HT1080 (cell line): ENCODE results near the gene RTN4RL1. TPM values are rescaled to one million over a fixed set of nuclear protein-coding genes. Genes with fewer than 3 reads are reported as not detected.

Source experiments
- DNase-seq: peaks from one replicate; pipeline ENCODE4 v3.0.0-alpha.2; 2015; ENCODE audit warnings: low read depth
- total RNA-seq: library from RNA; depleted of rRNA; stranded (reverse); fragments of >200 nt; shearing (Covaris generic); gene quantifications from 2 replicates; pipeline ENCODE4 v1.2.3, GENCODE V29; 2014

The RTN4RL1 gene
- total RNA-seq, 1 experiment from 2014 or later, result 5.6 TPM

GRCh38 chr17:2059547-2060384 lies 34.6 kb upstream of the RTN4RL1 start:
- no peak for DNase-seq

- DNase-seq, result no peak
These were observed 33.7 kb upstream of the RTN4RL1 start for GRCh38 chr17:2058586-2059546.

DNA sequence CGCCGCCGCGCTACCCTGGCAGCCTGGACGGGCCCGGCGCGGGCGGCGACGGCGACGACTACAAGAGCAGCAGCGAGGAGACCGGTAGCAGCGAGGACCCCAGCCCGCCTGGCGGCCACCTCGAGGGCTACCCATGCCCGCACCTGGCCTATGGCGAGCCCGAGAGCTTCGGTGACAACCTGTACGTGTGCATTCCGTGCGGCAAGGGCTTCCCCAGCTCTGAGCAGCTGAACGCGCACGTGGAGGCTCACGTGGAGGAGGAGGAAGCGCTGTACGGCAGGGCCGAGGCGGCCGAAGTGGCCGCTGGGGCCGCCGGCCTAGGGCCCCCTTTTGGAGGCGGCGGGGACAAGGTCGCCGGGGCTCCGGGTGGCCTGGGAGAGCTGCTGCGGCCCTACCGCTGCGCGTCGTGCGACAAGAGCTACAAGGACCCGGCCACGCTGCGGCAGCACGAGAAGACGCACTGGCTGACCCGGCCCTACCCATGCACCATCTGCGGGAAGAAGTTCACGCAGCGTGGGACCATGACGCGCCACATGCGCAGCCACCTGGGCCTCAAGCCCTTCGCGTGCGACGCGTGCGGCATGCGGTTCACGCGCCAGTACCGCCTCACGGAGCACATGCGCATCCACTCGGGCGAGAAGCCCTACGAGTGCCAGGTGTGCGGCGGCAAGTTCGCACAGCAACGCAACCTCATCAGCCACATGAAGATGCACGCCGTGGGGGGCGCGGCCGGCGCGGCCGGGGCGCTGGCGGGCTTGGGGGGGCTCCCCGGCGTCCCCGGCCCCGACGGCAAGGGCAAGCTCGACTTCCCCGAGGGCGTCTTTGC lies 32.8 kb upstream of the RTN4RL1 start:
- DNase-seq, result no peak

DNA sequence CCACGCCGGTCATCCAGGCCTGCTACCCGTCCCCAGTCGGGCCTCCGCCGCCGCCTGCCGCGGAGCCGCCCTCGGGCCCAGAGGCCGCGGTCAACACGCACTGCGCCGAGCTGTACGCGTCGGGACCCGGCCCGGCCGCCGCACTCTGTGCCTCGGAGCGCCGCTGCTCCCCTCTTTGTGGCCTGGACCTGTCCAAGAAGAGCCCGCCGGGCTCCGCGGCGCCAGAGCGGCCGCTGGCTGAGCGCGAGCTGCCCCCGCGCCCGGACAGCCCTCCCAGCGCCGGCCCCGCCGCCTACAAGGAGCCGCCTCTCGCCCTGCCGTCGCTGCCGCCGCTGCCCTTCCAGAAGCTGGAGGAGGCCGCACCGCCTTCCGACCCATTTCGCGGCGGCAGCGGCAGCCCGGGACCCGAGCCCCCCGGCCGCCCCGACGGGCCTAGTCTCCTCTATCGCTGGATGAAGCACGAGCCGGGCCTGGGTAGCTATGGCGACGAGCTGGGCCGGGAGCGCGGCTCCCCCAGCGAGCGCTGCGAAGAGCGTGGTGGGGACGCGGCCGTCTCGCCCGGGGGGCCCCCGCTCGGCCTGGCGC lies 32.1 kb upstream of the RTN4RL1 start:
- DNase-seq, result no peak

GRCh38 chr17:2056206-2057174 lies 31.4 kb upstream of the RTN4RL1 start:
- DNase-seq, result no peak

GRCh38 chr17:2055292-2056205 lies 30.4 kb upstream of the RTN4RL1 start:
- DNase-seq, result no peak

DNA sequence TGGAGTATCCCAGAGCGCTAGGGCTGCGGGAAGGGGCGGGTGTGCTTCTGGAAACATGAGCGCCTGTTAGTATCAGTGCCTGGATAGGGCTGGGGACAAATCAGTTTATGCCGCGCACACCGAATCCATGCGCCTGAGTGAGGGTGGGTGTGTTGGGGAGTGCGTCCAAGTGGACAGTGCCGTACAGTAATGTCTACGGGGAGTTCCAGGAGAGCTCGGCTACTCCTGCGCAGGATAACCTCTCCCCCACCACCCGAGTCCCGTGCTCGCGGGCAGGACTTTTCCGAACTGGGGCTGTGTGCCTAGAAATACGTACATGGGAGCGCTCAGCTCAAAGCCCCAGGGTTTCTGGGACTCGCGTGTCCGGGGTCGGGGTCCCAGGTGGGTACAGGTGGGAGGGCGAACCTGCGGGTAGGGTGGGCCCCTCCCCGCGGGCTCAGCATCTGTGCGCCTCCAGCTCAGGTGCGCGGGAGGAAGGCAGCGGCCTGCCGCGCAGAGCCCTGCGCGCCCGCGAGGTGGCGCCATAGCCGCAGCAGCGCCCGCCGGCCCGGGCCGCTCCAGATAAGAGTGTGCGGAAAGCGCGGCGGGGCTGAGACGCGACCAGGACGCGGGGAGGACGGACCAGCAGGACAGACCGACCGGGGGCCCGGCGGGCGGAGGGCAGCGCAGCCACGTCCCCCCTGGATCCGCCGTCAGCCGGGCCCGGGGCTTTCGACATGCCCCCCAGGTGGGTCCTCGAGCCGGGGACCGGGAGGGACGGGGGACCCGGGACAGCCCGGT lies 29.6 kb upstream of the RTN4RL1 start, which contains the start of gene HIC1:
TSS of gene HIC1 (plus strand) at position 592 of the 780 bp plus-strand sequence. CDS start 1,588 bp downstream, outside the sequence.
- DNase-seq, result no peak

DNA sequence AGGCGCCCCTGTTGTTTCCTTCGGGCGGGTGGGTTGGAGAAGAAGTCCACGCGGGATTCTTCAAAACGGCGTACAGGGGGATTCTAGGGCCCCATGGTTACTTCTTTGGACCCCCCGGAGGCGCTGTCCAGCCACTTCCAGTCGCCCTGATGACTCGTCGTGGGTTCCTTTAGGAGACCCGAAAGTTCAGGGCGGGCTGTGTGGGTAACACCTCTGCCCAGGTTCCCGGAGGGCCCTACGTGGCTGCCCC lies 29.1 kb upstream of the RTN4RL1 start:
- no peak for DNase-seq

DNA sequence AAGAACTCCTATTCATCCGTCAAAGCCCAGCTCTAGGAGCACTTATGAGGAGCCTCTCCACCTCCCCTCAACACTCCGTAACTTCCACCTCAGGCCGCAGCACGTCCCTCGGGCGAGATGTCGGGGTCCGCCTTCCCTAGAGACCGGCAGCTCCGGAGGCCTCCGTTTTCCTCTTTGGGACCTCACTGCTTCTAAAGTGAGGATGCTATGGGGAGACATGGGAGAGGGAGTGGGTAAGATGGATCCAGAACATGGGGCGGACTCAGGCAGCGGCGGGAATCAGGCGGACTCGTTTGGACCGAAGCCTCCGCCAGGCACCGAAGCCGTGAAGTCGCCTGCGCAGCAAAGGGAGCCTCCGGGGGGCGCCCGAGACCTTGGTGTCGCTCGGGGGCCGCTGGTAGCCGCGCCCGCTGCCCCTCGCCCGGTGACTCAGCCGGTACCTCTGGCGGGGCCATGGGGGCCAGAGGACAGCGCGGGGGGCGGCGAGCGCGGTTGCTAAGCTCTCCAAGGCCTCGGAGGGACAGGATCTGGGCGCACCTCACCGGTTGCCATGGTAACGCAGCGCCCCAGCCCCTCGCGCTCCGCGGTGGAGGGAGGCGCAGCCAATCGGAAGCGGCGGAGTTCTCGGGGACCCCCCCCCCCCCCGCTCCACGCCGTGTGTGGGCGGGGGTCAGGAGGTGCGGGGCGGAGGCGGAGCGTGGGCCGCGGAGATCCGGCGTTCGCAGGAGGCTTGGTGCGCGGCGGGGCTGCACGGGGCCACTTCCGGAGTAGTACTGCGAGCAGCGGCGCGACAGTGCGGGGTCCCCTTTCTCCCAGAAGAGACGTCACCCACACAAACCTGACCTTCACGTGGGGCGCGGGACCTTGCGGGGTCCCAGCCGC lies 28.5 kb upstream of the RTN4RL1 start:
- DNase-seq, result no peak

DNA sequence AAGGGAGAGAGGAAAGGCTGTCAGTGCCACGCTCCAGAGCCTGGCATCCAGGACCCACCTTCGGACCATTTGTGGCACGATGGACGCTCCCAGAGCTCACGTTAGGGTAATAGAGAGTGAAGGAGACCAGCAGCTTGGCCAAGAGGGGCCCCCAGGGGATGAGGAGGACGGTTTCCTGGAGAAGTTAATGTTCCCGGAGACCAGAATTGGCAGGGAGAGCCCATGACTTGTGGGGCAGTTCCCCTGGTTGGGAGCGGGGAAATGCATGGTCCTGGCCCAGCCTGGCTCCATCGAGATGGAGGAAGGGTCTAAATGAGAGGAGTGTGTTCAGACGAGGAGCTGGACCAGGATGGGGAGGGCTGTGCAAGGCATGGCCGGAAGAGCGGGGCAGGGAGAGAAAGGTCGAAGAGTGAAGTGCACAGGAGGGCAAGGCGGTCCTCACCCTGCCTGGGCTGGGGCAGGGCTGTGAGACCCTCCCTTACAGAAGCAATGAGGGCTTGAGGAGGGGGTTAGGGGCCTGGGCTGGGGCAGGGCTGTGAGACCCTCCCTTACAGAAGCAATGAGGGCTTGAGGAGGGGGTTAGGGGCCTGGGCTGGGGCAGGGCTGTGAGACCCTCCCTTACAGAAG lies 26.9 kb upstream of the RTN4RL1 start:
- no peak for DNase-seq

- DNase-seq, result no peak
These were observed 26.2 kb upstream of the RTN4RL1 start for GRCh38 chr17:2051061-2051932.

DNA sequence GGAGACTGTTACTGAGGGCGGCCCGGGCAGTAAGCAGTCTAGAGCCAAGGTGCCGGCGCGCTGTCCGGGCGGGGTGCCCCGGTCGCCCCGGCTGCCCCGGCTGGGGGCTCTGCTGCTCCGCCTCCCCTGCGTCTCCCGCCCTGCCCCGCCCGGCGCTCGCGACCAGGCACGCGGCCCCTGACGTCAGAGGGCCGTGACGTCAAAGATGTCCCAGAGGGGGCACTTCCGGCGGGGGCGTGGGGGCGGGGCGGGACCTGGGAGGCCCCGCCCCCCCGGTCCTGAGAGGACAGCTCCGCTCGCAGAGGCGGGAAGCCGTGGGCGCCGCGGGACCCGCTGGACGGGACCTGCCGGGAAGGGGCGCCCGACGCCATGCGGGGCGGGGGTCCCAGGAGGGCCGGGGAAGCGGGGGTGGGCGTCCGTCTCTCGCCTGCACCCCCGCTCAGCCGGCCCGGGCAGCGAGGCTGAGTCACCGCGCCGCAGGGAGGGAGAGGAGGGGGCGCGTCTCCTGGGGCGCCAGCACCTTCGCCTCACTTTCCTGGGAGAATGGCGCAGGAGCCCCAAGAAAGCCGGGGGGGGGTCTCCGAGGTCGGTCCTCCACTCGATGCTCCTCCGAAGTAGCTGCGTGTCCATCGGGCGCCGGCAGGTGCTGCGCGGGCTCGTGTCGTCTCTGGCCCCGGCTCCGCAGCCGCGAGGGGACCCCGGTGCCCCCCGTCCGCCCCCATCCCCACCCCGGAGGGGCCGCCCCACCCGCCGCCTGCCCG lies 25.3 kb upstream of the RTN4RL1 start:
- DNase-seq, result no peak

- no peak for DNase-seq
These were observed 24.5 kb upstream of the RTN4RL1 start for GRCh38 chr17:2049333-2050299.

GRCh38 chr17:2048805-2049204 lies 23.7 kb upstream of the RTN4RL1 start:
- DNase-seq, result no peak
